ENCODE measurements around the gene PCDHGA9. TPM values are rescaled to one million over a fixed set of nuclear protein-coding genes. Genes with fewer than 3 reads are reported as not detected.

The PCDHGA9 gene
- total RNA-seq, 1 experiment from 2014 or later = 0.89 TPM

GRCh38 chr5:141356950-141357349 lies 45.6 kb upstream of the PCDHGA9 start:
- ChIA-PET POLR2A (no interaction called here), CTCF (no interaction called here)
- Mint-ChIP-seq H3K27me3 (ENCODE audit: insufficient read depth, unreplicated experiment) (no peaks in the 10 kb centered on the region), H3K9me3 (ENCODE audit: unreplicated experiment) (peaks cover 46% of the 10 kb centered on the region), H3K27ac (ENCODE audit: low read depth, unreplicated experiment) (no peak overlapping the region), H3K36me3 (ENCODE audit: insufficient read depth, unreplicated experiment) (no peaks in the 10 kb centered on the region), H3K4me1 (ENCODE audit: insufficient read depth, unreplicated experiment) (no peaks in the 10 kb centered on the region), H3K4me3 (ENCODE audit: unreplicated experiment) (no peak overlapping the region)
- intact Hi-C loops (cut with micrococcal nuclease) = no loop called here
- no peak for TF ChIP-seq CTCF (IDR thresholded peaks at IDR 0.05; ENCODE audit: unreplicated experiment)
- DNase-seq (ENCODE audit: unreplicated experiment) = no peak
- BruUV-seq (replicated peaks) = no TSS peak

GRCh38 chr5:141359790-141360426 lies 42.7 kb upstream of the PCDHGA9 start, which contains the start of gene PCDHGB2:
Gene PCDHGB2 (plus strand): TSS chr5:141359994. CDS start chr5:141360136, 142 bp downstream.
- intact Hi-C loops (cut with micrococcal nuclease) = no loop called here
- peak; percentile 26 for TF ChIP-seq CTCF (IDR thresholded peaks at IDR 0.05; ENCODE audit: unreplicated experiment)
- ChIA-PET CTCF (interaction anchor here (0.5 to 1.1 kb wide), 7 partner anchors 12 to 432 kb away, joined by 3 to 5 read pairs (median 3); no protein-coding TSS in a partner anchor), POLR2A (no interaction called here)
- H3K36me3 Mint-ChIP-seq (ENCODE audit: insufficient read depth, unreplicated experiment) = peaks cover 5% of the 10 kb centered on the region
- no peaks in the 10 kb centered on the region for H3K4me1 Mint-ChIP-seq (ENCODE audit: insufficient read depth, unreplicated experiment)
- no TSS peak for BruUV-seq (replicated peaks)
- peak; percentile 39 for DNase-seq (ENCODE audit: unreplicated experiment)
- no peak within 1 kb of the TSS for H3K27ac Mint-ChIP-seq (ENCODE audit: low read depth, unreplicated experiment)
- H3K4me3 Mint-ChIP-seq (ENCODE audit: unreplicated experiment) = peak within 1 kb of the TSS; percentile 7
- H3K27me3 Mint-ChIP-seq (ENCODE audit: insufficient read depth, unreplicated experiment) = no peaks in the 10 kb centered on the region
- peaks cover 57% of the 10 kb centered on the region for H3K9me3 Mint-ChIP-seq (ENCODE audit: unreplicated experiment)

- H3K36me3 Mint-ChIP-seq (ENCODE audit: insufficient read depth, unreplicated experiment) = peaks cover 5% of the 10 kb centered on the region
- H3K27me3 Mint-ChIP-seq (ENCODE audit: insufficient read depth, unreplicated experiment) = no peaks in the 10 kb centered on the region
- H3K4me1 Mint-ChIP-seq (ENCODE audit: insufficient read depth, unreplicated experiment) = no peaks in the 10 kb centered on the region
- no peak overlapping the region for H3K4me3 Mint-ChIP-seq (ENCODE audit: unreplicated experiment)
- H3K9me3 Mint-ChIP-seq (ENCODE audit: unreplicated experiment) = peaks cover 53% of the 10 kb centered on the region
- no peak for TF ChIP-seq CTCF (IDR thresholded peaks at IDR 0.05; ENCODE audit: unreplicated experiment)
- intact Hi-C loops (cut with micrococcal nuclease) = no loop called here
- ChIA-PET POLR2A (no interaction called here), CTCF (interaction anchor here (0.6 to 1.1 kb wide), 4 partner anchors 20 to 433 kb away, joined by 3 to 5 read pairs (median 4); no protein-coding TSS in a partner anchor)
- no peak overlapping the region for H3K27ac Mint-ChIP-seq (ENCODE audit: low read depth, unreplicated experiment)
- no peak for DNase-seq (ENCODE audit: unreplicated experiment)
- BruUV-seq (replicated peaks) = no TSS peak
These were observed 41.9 kb upstream of the PCDHGA9 start for GRCh38 chr5:141360685-141361084.

GRCh38 chr5:141362719-141363118 lies 39.9 kb upstream of the PCDHGA9 start:
- Mint-ChIP-seq H3K9me3 (ENCODE audit: unreplicated experiment) (peaks cover 41% of the 10 kb centered on the region), H3K36me3 (ENCODE audit: insufficient read depth, unreplicated experiment) (peaks cover 5% of the 10 kb centered on the region), H3K4me3 (ENCODE audit: unreplicated experiment) (no peak overlapping the region), H3K27me3 (ENCODE audit: insufficient read depth, unreplicated experiment) (no peaks in the 10 kb centered on the region), H3K27ac (ENCODE audit: low read depth, unreplicated experiment) (no peak overlapping the region), H3K4me1 (ENCODE audit: insufficient read depth, unreplicated experiment) (no peaks in the 10 kb centered on the region)
- TF ChIP-seq CTCF (IDR thresholded peaks at IDR 0.05; ENCODE audit: unreplicated experiment) = no peak
- no TSS peak for BruUV-seq (replicated peaks)
- no peak for DNase-seq (ENCODE audit: unreplicated experiment)
- intact Hi-C loops (cut with micrococcal nuclease) = no loop called here
- ChIA-PET CTCF (interaction anchor here (0.6 to 1.2 kb wide), 3 partner anchors 147 to 546 kb away, joined by 3 to 4 read pairs (median 3); no protein-coding TSS in a partner anchor), POLR2A (no interaction called here)
